Measurements from ENCODE around the gene BCAR1.
A peak's percentile ranks its signal among the peaks of the same experiment; 100 is the strongest.

Gene BCAR1

GRCh38 chr16:75260851-75261589 lies 9.6 kb upstream of the BCAR1 start:
- H3K27me3 ChIP-seq (ENCODE audit: control insufficient read depth, insufficient read depth, low read length): no peaks in the 10 kb centered on the region
- no peak overlapping the region for H3K27ac ChIP-seq (ENCODE audit: low read length)
- no peak overlapping the region for H3K9ac ChIP-seq (ENCODE audit: low read length)
- H3K4me1 ChIP-seq (ENCODE audit: control insufficient read depth, low read depth, low read length): peaks cover 30% of the 10 kb centered on the region
- H3K36me3 ChIP-seq (ENCODE audit: control insufficient read depth, low read depth, low read length): no peaks in the 10 kb centered on the region
- no peaks in the 10 kb centered on the region for H3K9me3 ChIP-seq (ENCODE audit: control insufficient read depth, low read depth, low read length)
- no peak overlapping the region for H3K4me3 ChIP-seq (ENCODE audit: low read length)

GRCh38 chr16:75258807-75259141 lies 7.3 kb upstream of the BCAR1 start:
- Histone ChIP-seq H3K27me3 (ENCODE audit: control insufficient read depth, insufficient read depth, low read length) (no peaks in the 10 kb centered on the region), H3K36me3 (ENCODE audit: control insufficient read depth, low read depth, low read length) (no peaks in the 10 kb centered on the region), H3K9me3 (ENCODE audit: control insufficient read depth, low read depth, low read length) (no peaks in the 10 kb centered on the region), H3K4me3 (ENCODE audit: low read length) (no peak overlapping the region), H3K27ac (ENCODE audit: low read length) (no peak overlapping the region), H3K4me1 (ENCODE audit: control insufficient read depth, low read depth, low read length) (peaks cover 45% of the 10 kb centered on the region), H3K9ac (ENCODE audit: low read length) (no peak overlapping the region)

GRCh38 chr16:75257886-75258806 lies 6.7 kb upstream of the BCAR1 start:
- H3K36me3 ChIP-seq (ENCODE audit: control insufficient read depth, low read depth, low read length): no peaks in the 10 kb centered on the region
- H3K9ac ChIP-seq (ENCODE audit: low read length): no peak overlapping the region
- no peaks in the 10 kb centered on the region for H3K9me3 ChIP-seq (ENCODE audit: control insufficient read depth, low read depth, low read length)
- H3K27ac ChIP-seq (ENCODE audit: low read length): no peak overlapping the region
- H3K27me3 ChIP-seq (ENCODE audit: control insufficient read depth, insufficient read depth, low read length): no peaks in the 10 kb centered on the region
- H3K4me3 ChIP-seq (ENCODE audit: low read length): no peak overlapping the region
- peaks cover 51% of the 10 kb centered on the region for H3K4me1 ChIP-seq (ENCODE audit: control insufficient read depth, low read depth, low read length)

- Histone ChIP-seq H3K9me3 (ENCODE audit: control insufficient read depth, low read depth, low read length) (no peaks in the 10 kb centered on the region), H3K4me3 (ENCODE audit: low read length) (no peak overlapping the region), H3K27me3 (ENCODE audit: control insufficient read depth, insufficient read depth, low read length) (no peaks in the 10 kb centered on the region), H3K4me1 (ENCODE audit: control insufficient read depth, low read depth, low read length) (peaks cover 64% of the 10 kb centered on the region), H3K27ac (ENCODE audit: low read length) (no peak overlapping the region), H3K36me3 (ENCODE audit: control insufficient read depth, low read depth, low read length) (no peaks in the 10 kb centered on the region), H3K9ac (ENCODE audit: low read length) (peak overlapping the region; percentile 5)
Measured at GRCh38 chr16:75256696-75257343, 5.4 kb upstream of the BCAR1 start.

- Histone ChIP-seq H3K36me3 (ENCODE audit: control insufficient read depth, low read depth, low read length) (no peaks in the 10 kb centered on the region), H3K4me3 (ENCODE audit: low read length) (no peak overlapping the region), H3K9me3 (ENCODE audit: control insufficient read depth, low read depth, low read length) (no peaks in the 10 kb centered on the region), H3K4me1 (ENCODE audit: control insufficient read depth, low read depth, low read length) (peaks cover 58% of the 10 kb centered on the region), H3K27ac (ENCODE audit: low read length) (no peak overlapping the region), H3K9ac (ENCODE audit: low read length) (peak overlapping the region; percentile 5), H3K27me3 (ENCODE audit: control insufficient read depth, insufficient read depth, low read length) (no peaks in the 10 kb centered on the region)
Measured at GRCh38 chr16:75256059-75256571, 4.7 kb upstream of the BCAR1 start.

GRCh38 chr16:75254359-75254837 lies 3.0 kb upstream of the BCAR1 start:
- no peak overlapping the region for H3K4me3 ChIP-seq (ENCODE audit: low read length)
- H3K9ac ChIP-seq (ENCODE audit: low read length): peak overlapping the region; percentile 60
- peaks cover 62% of the 10 kb centered on the region for H3K4me1 ChIP-seq (ENCODE audit: control insufficient read depth, low read depth, low read length)
- no peak overlapping the region for H3K27ac ChIP-seq (ENCODE audit: low read length)
- no peaks in the 10 kb centered on the region for H3K9me3 ChIP-seq (ENCODE audit: control insufficient read depth, low read depth, low read length)
- no peaks in the 10 kb centered on the region for H3K36me3 ChIP-seq (ENCODE audit: control insufficient read depth, low read depth, low read length)
- H3K27me3 ChIP-seq (ENCODE audit: control insufficient read depth, insufficient read depth, low read length): no peaks in the 10 kb centered on the region

GRCh38 chr16:75252946-75253911 lies 1.8 kb upstream of the BCAR1 start:
- peak overlapping the region; percentile 89 for H3K27ac ChIP-seq (ENCODE audit: low read length)
- H3K27me3 ChIP-seq (ENCODE audit: control insufficient read depth, insufficient read depth, low read length): no peaks in the 10 kb centered on the region
- peak overlapping the region; percentile 23 for H3K4me3 ChIP-seq (ENCODE audit: low read length)
- no peaks in the 10 kb centered on the region for H3K9me3 ChIP-seq (ENCODE audit: control insufficient read depth, low read depth, low read length)
- no peaks in the 10 kb centered on the region for H3K36me3 ChIP-seq (ENCODE audit: control insufficient read depth, low read depth, low read length)
- peaks cover 59% of the 10 kb centered on the region for H3K4me1 ChIP-seq (ENCODE audit: control insufficient read depth, low read depth, low read length)
- peak overlapping the region; percentile 60 for H3K9ac ChIP-seq (ENCODE audit: low read length)

- H3K27me3 ChIP-seq (ENCODE audit: control insufficient read depth, insufficient read depth, low read length): no peaks in the 10 kb centered on the region
Measured at GRCh38 chr16:75252049-75252864, 833 bp upstream of the BCAR1 start.

GRCh38 chr16:75250809-75251279 lies 580 bp downstream of the BCAR1 start:
- Histone ChIP-seq H3K4me1 (ENCODE audit: control insufficient read depth, low read depth, low read length) (peaks cover 55% of the 10 kb centered on the region), H3K27ac (ENCODE audit: low read length) (no peak overlapping the region), H3K9ac (ENCODE audit: low read length) (peak overlapping the region; percentile 58), H3K27me3 (ENCODE audit: control insufficient read depth, insufficient read depth, low read length) (no peaks in the 10 kb centered on the region), H3K9me3 (ENCODE audit: control insufficient read depth, low read depth, low read length) (no peaks in the 10 kb centered on the region), H3K4me3 (ENCODE audit: low read length) (peak overlapping the region; percentile 75), H3K36me3 (ENCODE audit: control insufficient read depth, low read depth, low read length) (no peaks in the 10 kb centered on the region)

More at GRCh38 chr16:75252049-75252864, 833 bp upstream of the BCAR1 start:
- Histone ChIP-seq H3K9me3 (ENCODE audit: control insufficient read depth, low read depth, low read length) (no peaks in the 10 kb centered on the region), H3K27ac (ENCODE audit: low read length) (peak overlapping the region; percentile 59), H3K36me3 (ENCODE audit: control insufficient read depth, low read depth, low read length) (no peaks in the 10 kb centered on the region), H3K4me1 (ENCODE audit: control insufficient read depth, low read depth, low read length) (peaks cover 60% of the 10 kb centered on the region), H3K4me3 (ENCODE audit: low read length) (peak overlapping the region; percentile 42), H3K9ac (ENCODE audit: low read length) (peak overlapping the region; percentile 60)
